CD14-positive monocyte (primary cell): ENCODE measurements around the gene ABHD4. TPM values are rescaled to one million over a fixed set of nuclear protein-coding genes. Genes with fewer than 3 reads are reported as not detected.

Experiments used
- DNase-seq, 3 donors: peaks; one replicate each; pipeline ENCODE4 v3.0.0-alpha.2; 2011 to 2022
- H2AFZ ChIP-seq: 2 replicates; pipeline ENCODE4 v1.6.0; 2012; ENCODE audit warnings: mild to moderate bottlenecking, low read depth, low read length, inconsistent platforms; ENCODE audit not compliant: insufficient read depth, poor library complexity, severe bottlenecking
- H3K27ac ChIP-seq, 2 donors: 1 replicate in 1 of 2; 2 replicates in 1 of 2; pipeline ENCODE4 v1.5.1; 2012 to 2013; ENCODE audit warnings: low read length in 2 of 2, control low read depth in 1 of 2, inconsistent platforms in 1 of 2, low read depth in 1 of 2, mild to moderate bottlenecking in 1 of 2
- H3K27me3 ChIP-seq, 2 donors: one replicate each; pipeline versions ENCODE4 v1.6.0 to v1.6.1; 2011 to 2013; ENCODE audit warnings: low read length in 2 of 2; ENCODE audit not compliant: control insufficient read depth in 2 of 2, insufficient read depth in 2 of 2
- H3K36me3 ChIP-seq, 2 donors: replicated peaks in 1 of 2; 1 replicate in 1 of 2; 2 replicates in 1 of 2; pipeline versions ENCODE4 v1.5.1 to v1.6.1; 2012 to 2013; ENCODE audit warnings: low read length in 2 of 2, control low read depth in 1 of 2, inconsistent platforms in 1 of 2, mild to moderate bottlenecking in 1 of 2; ENCODE audit not compliant: insufficient read depth in 2 of 2, control insufficient read depth in 1 of 2
- H3K4me1 ChIP-seq, 2 donors: 1 replicate in 1 of 2; 2 replicates in 1 of 2; pipeline versions ENCODE4 v1.5.1 to v1.6.1; 2012 to 2013; ENCODE audit warnings: low read length in 2 of 2, control low read depth in 1 of 2, inconsistent platforms in 1 of 2, mild to moderate bottlenecking in 1 of 2, moderate library complexity in 1 of 2; ENCODE audit not compliant: insufficient read depth in 2 of 2, control insufficient read depth in 1 of 2
- H3K4me2 ChIP-seq: replicated peaks from 2 replicates; pipeline ENCODE3; 2012; ENCODE audit warnings: low read length, moderate library complexity, mild to moderate bottlenecking; ENCODE audit not compliant: poor library complexity, severe bottlenecking; ENCODE audit errors: extremely low read depth
- H3K4me3 ChIP-seq, 3 experiments: fragments of 200-600 bp in 1 of 3; sonication (generic) in 1 of 3; replicated peaks in 1 of 3; 1 replicate in 2 of 3; 2 replicates in 1 of 3; pipeline ENCODE4 v1.5.1; 2011 to 2013; ENCODE audit warnings: low read length in 3 of 3, mild to moderate bottlenecking in 3 of 3, control low read depth in 2 of 3, low read depth in 2 of 3, inconsistent platforms in 1 of 3, moderate library complexity in 1 of 3
- H3K79me2 ChIP-seq: 2 replicates; pipeline ENCODE4 v1.6.0; 2012; ENCODE audit warnings: mild to moderate bottlenecking, control low read depth, inconsistent platforms, low read length, moderate library complexity; ENCODE audit not compliant: insufficient read depth
- H3K9ac ChIP-seq: 2 replicates; pipeline ENCODE4 v1.6.0; 2017; ENCODE audit warnings: low read length, mild to moderate bottlenecking; ENCODE audit not compliant: insufficient read depth, poor library complexity, severe bottlenecking
- H3K9me3 ChIP-seq, 2 donors: replicated peaks in 1 of 2; 1 replicate in 1 of 2; 2 replicates in 1 of 2; pipeline versions ENCODE4 v1.5.1 to v1.6.1; 2012 to 2013; ENCODE audit warnings: low read length in 2 of 2, control low read depth in 1 of 2; ENCODE audit not compliant: control insufficient read depth in 1 of 2, insufficient read depth in 1 of 2
- H4K20me1 ChIP-seq: 2 replicates; pipeline ENCODE4 v1.6.0; 2012; ENCODE audit warnings: mild to moderate bottlenecking, low read length, control low read depth, moderate library complexity; ENCODE audit not compliant: insufficient read depth
- H3K27ac Mint-ChIP-seq, 7 donors: one replicate each; pipeline ENCODE4 v1.8.0; 2020; ENCODE audit warnings: mild to moderate bottlenecking in 7 of 7, mixed read lengths in 7 of 7, moderate library complexity in 6 of 7, inconsistent platforms in 2 of 7
- H3K27me3 Mint-ChIP-seq, 3 donors: one replicate each; pipeline ENCODE4 v1.8.0; 2021 to 2022; ENCODE audit warnings: low read depth in 3 of 3, mild to moderate bottlenecking in 3 of 3, mixed read lengths in 3 of 3, moderate library complexity in 3 of 3, inconsistent platforms in 1 of 3
- H3K36me3 Mint-ChIP-seq, 2 donors: one replicate each; pipeline ENCODE4 v1.8.0; 2020; ENCODE audit warnings: mixed read lengths in 2 of 2, inconsistent platforms in 1 of 2, mild to moderate bottlenecking in 1 of 2
- H3K4me1 Mint-ChIP-seq: one replicate; pipeline ENCODE4 v1.8.0; 2020; ENCODE audit warnings: mild to moderate bottlenecking, mixed read lengths
- H3K4me3 Mint-ChIP-seq, 2 donors: one replicate each; pipeline ENCODE4 v1.8.0; 2020; ENCODE audit warnings: mild to moderate bottlenecking in 2 of 2, mixed read lengths in 2 of 2, moderate library complexity in 1 of 2
- H3K9me3 Mint-ChIP-seq, 7 donors: one replicate each; pipeline ENCODE4 v1.8.0; 2020 to 2022; ENCODE audit warnings: mixed read lengths in 7 of 7, mild to moderate bottlenecking in 6 of 7, moderate library complexity in 6 of 7, inconsistent platforms in 2 of 7
- CTCF ChIP-seq: fragments of 200-600 bp; IDR thresholded peaks from one replicate; pipeline ENCODE4 v1.8.0; 2022; ENCODE audit warnings: antibody characterized with exemption, mild to moderate bottlenecking
- WGBS: methylation state at CpG from one replicate; pipeline ENCODE4 v1.1.5; 2013; ENCODE audit warnings: missing lambda C conversion rate; ENCODE audit not compliant: insufficient coverage; 5-methylcytosine and 5-hydroxymethylcytosine counted together
- intact Hi-C, 2 donors: fragments of 100-400 bp; cut with micrococcal nuclease; formaldehyde crosslinking; loops; one replicate each; pipeline versions ENCODE4 v1.15.0 to v1.15.1; 2023
- polyA plus RNA-seq, 3 donors: library from polyadenylated mRNA; depleted of rRNA in 1 of 3; unstranded in 2 of 3; stranded (reverse) in 1 of 3; fragments of 300-500 nt in 2 of 3; fragments of >200 nt in 1 of 3; fragmentation: Illumina TruSeq in 2 of 3; gene quantifications; 1 replicate in 2 of 3; 2 replicates in 1 of 3; pipeline ENCODE4 v1.2.3, GENCODE V29; 2012 to 2021

Gene ABHD4
- polyA plus RNA-seq, 3 donors: 9.4 to 13.4 (median 12.5) TPM

GRCh38 chr14:22622255-22622654 lies 24.2 kb downstream of the ABHD4 start:
- Mint-ChIP-seq H3K27me3 (peaks cover 9 to 20% (median 10%) of the 10 kb centered on the region in 3 donors), H3K27ac (no peak overlapping the region), H3K4me1 (peaks cover 8% of the 10 kb centered on the region), H3K4me3 (no peak overlapping the region), H3K36me3 (peaks cover 0 to 3% of the 10 kb centered on the region in 2 donors), H3K9me3 (peaks cover 0 to 5% (median 3%) of the 10 kb centered on the region in 7 donors)
- Histone ChIP-seq H3K27ac (no peak overlapping the region), H3K36me3 (no peaks in the 10 kb centered on the region), H3K9ac (no peak overlapping the region), H3K4me3 (no peak overlapping the region), H4K20me1 (no peaks in the 10 kb centered on the region), H3K4me2 (no peak overlapping the region), H3K9me3 (no peaks in the 10 kb centered on the region), H3K4me1 (no peaks in the 10 kb centered on the region), H3K27me3 (peaks cover 0 to 2% of the 10 kb centered on the region in 2 donors), H3K79me2 (no peaks in the 10 kb centered on the region), H2AFZ (no peak overlapping the region)
- DNase-seq: no peak
- intact Hi-C loops: no loop called here
- 60% methylated on average over 1 of the region's 2 CpGs for WGBS
- TF ChIP-seq CTCF: no peak

- H3K9me3 Mint-ChIP-seq: peaks cover 0 to 5% (median 3%) of the 10 kb centered on the region in 7 donors
- Histone ChIP-seq H3K9me3 (no peaks in the 10 kb centered on the region), H4K20me1 (no peaks in the 10 kb centered on the region), H3K79me2 (no peaks in the 10 kb centered on the region), H3K4me1 (no peaks in the 10 kb centered on the region), H3K27ac (no peak overlapping the region), H3K9ac (no peak overlapping the region), H3K4me3 (no peak overlapping the region), H2AFZ (no peak overlapping the region), H3K27me3 (peaks cover 0 to 2% of the 10 kb centered on the region in 2 donors), H3K36me3 (no peaks in the 10 kb centered on the region), H3K4me2 (no peak overlapping the region)
- peaks cover 0 to 3% of the 10 kb centered on the region in 2 donors for H3K36me3 Mint-ChIP-seq
- H3K27ac Mint-ChIP-seq: no peak overlapping the region
- no peak for DNase-seq
- H3K4me1 Mint-ChIP-seq: peaks cover 8% of the 10 kb centered on the region
- intact Hi-C loops: no loop called here
- H3K4me3 Mint-ChIP-seq: no peak overlapping the region
- peaks cover 9 to 16% (median 10%) of the 10 kb centered on the region in 3 donors for H3K27me3 Mint-ChIP-seq
- 0% methylated on average over 2 of the region's 2 CpGs for WGBS
- no peak for TF ChIP-seq CTCF
Measured at GRCh38 chr14:22623047-22623446, 24.9 kb downstream of the ABHD4 start.
